BLaER1 treated with 17β-estradiol and CSF1 and Interleukin-3, amounts not matched to agents 10 nM and 100 nM (cell line): ENCODE results near the gene SGPL1.

ENCODE experiments used
- H3K27ac ChIP-seq, 11 experiments: shearing (Covaris generic); formaldehyde crosslinking; 2 replicates each; pipeline ENCODE4 v1.8.1; 2022
- H3K27me3 ChIP-seq, 11 experiments: shearing (Covaris generic); formaldehyde crosslinking; 2 replicates each; pipeline ENCODE4 v1.8.1; 2022
- H3K36me3 ChIP-seq, 11 experiments: shearing (Covaris generic); formaldehyde crosslinking; 2 replicates each; pipeline ENCODE4 v1.8.1; 2022
- H3K4me1 ChIP-seq, 10 experiments: shearing (Covaris generic); formaldehyde crosslinking; 2 replicates each; pipeline ENCODE4 v1.8.1; 2022
- H3K4me2 ChIP-seq, 11 experiments: shearing (Covaris generic); formaldehyde crosslinking; 2 replicates each; pipeline ENCODE4 v1.8.1; 2022
- H3K4me3 ChIP-seq, 10 experiments: shearing (Covaris generic); formaldehyde crosslinking; 2 replicates each; pipeline ENCODE4 v1.8.1; 2022
- H3K9ac ChIP-seq, 11 experiments: shearing (Covaris generic); formaldehyde crosslinking; 2 replicates each; pipeline ENCODE4 v1.8.1; 2022
- H3K9me3 ChIP-seq, 11 experiments: shearing (Covaris generic); formaldehyde crosslinking; replicated peaks in 1 of 11; 2 replicates each; pipeline ENCODE4 v1.8.1; 2022
- H4K20me1 ChIP-seq, 11 experiments: shearing (Covaris generic); formaldehyde crosslinking; 2 replicates each; pipeline ENCODE4 v1.8.1; 2022
- Cebpa-rat ChIP-seq, 11 experiments: shearing (Covaris generic); IDR thresholded peaks; 2 replicates each; pipeline ENCODE4 v1.8.1; 2022

Gene SGPL1

DNA sequence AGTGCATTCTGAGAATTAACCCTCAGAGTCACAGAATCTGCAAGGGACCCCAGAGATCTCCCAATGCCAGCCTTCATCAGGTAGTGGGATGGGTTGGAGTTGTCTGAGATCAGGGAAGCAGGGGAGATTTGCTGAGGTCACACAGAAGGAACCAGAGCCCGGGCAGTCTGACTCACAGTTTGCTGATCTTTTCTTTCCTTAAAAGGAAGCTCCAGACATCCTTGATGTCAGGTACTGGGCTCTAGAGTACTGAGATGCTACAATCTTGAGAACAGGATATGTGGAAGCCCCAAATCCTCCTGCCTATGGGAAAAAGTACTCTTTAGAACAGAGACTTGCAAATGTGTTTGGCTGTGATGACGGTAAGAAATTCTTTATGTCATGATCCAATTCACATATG lies 31.3 kb upstream of the SGPL1 start:
- Histone ChIP-seq H3K4me2 (peak overlapping the region in 10 of 11 experiments; percentile 63 to 91 (median 74); a peak in 18 of 22 replicates), H3K27ac (peak overlapping the region in 3 of 11 experiments; percentile 29 to 57 (median 55); a peak in 3 of 22 replicates), H3K36me3 (no peaks in the 10 kb centered on the region), H4K20me1 (no peaks in the 10 kb centered on the region), H3K4me1 (peaks cover 40 to 77% (median 61%) of the 10 kb centered on the region in 10 experiments), H3K9ac (no peak overlapping the region; a peak in 1 of 22 replicates), H3K4me3 (no peak overlapping the region), H3K9me3 (no peaks in the 10 kb centered on the region), H3K27me3 (no peaks in the 10 kb centered on the region)
- no peak for TF ChIP-seq Cebpa-rat (IDR thresholded peaks at IDR 0.05)

- Histone ChIP-seq H4K20me1 (no peaks in the 10 kb centered on the region), H3K36me3 (no peaks in the 10 kb centered on the region), H3K27me3 (no peaks in the 10 kb centered on the region), H3K4me1 (peaks cover 36 to 70% (median 54%) of the 10 kb centered on the region in 10 experiments), H3K9me3 (no peaks in the 10 kb centered on the region), H3K27ac (peak within 1 kb of the TSS in 9 of 11 experiments; percentile 29 to 65 (median 50); a peak in 15 of 22 replicates), H3K4me3 (peak within 1 kb of the TSS in 2 of 10 experiments; percentile 22 to 28; a peak in 2 of 20 replicates), H3K9ac (peak within 1 kb of the TSS in 8 of 11 experiments; percentile 2 to 46 (median 16); a peak in 12 of 22 replicates), H3K4me2 (peak within 1 kb of the TSS; percentile 63 to 91 (median 74))
- TF ChIP-seq Cebpa-rat (IDR thresholded peaks at IDR 0.05) = no peak
Measured at GRCh38 chr10:70785190-70785589, 30.6 kb upstream of the SGPL1 start, which contains the start of gene TBATA. Gene TBATA (minus strand): TSS chr10:70785377. CDS start chr10:70783379, 1,998 bp downstream.

- H4K20me1 ChIP-seq = no peaks in the 10 kb centered on the region
- H3K27ac ChIP-seq = peak overlapping the region in 7 of 11 experiments; percentile 21 to 50 (median 30); a peak in 12 of 22 replicates
- peak overlapping the region in 2 of 11 experiments; percentile 32 to 39; a peak in 4 of 22 replicates for H3K9ac ChIP-seq
- peaks cover 36 to 66% (median 51%) of the 10 kb centered on the region in 10 experiments for H3K4me1 ChIP-seq
- H3K4me3 ChIP-seq = no peak overlapping the region
- no peaks in the 10 kb centered on the region for H3K27me3 ChIP-seq
- peak overlapping the region in 10 of 11 experiments; percentile 22 to 91 (median 72); a peak in 19 of 22 replicates for H3K4me2 ChIP-seq
- no peaks in the 10 kb centered on the region for H3K9me3 ChIP-seq
- no peaks in the 10 kb centered on the region for H3K36me3 ChIP-seq
- TF ChIP-seq Cebpa-rat (IDR thresholded peaks at IDR 0.05) = no peak
Measured at GRCh38 chr10:70786799-70787415, 28.8 kb upstream of the SGPL1 start.

GRCh38 chr10:70791386-70792039 lies 24.2 kb upstream of the SGPL1 start:
- H4K20me1 ChIP-seq = no peaks in the 10 kb centered on the region
- no peak for TF ChIP-seq Cebpa-rat (IDR thresholded peaks at IDR 0.05)
- peaks cover 0 to 5% (median 0%) of the 10 kb centered on the region in 11 experiments; a peak in 1 of 22 replicates for H3K9me3 ChIP-seq
- H3K4me1 ChIP-seq = peaks cover 4 to 20% (median 8%) of the 10 kb centered on the region in 10 experiments; a peak in 19 of 20 replicates
- no peaks in the 10 kb centered on the region for H3K27me3 ChIP-seq
- H3K9ac ChIP-seq = no peak overlapping the region
- no peak overlapping the region for H3K27ac ChIP-seq
- no peak overlapping the region for H3K4me3 ChIP-seq
- H3K36me3 ChIP-seq = no peaks in the 10 kb centered on the region
- peak overlapping the region in 6 of 11 experiments; percentile 12 to 55 (median 30); a peak in 8 of 22 replicates for H3K4me2 ChIP-seq

- H3K9ac ChIP-seq = no peak overlapping the region
- H3K4me1 ChIP-seq = peaks cover 0 to 38% (median 21%) of the 10 kb centered on the region in 10 experiments; a peak in 14 of 20 replicates
- no peaks in the 10 kb centered on the region for H4K20me1 ChIP-seq
- peaks cover 0 to 33% (median 3%) of the 10 kb centered on the region in 11 experiments; a peak in 11 of 22 replicates for H3K9me3 ChIP-seq
- no peaks in the 10 kb centered on the region for H3K36me3 ChIP-seq
- no peaks in the 10 kb centered on the region for H3K27me3 ChIP-seq
- no peak overlapping the region for H3K4me3 ChIP-seq
- H3K27ac ChIP-seq = no peak overlapping the region
- no peak overlapping the region for H3K4me2 ChIP-seq
- no peak for TF ChIP-seq Cebpa-rat (IDR thresholded peaks at IDR 0.05)
Measured at GRCh38 chr10:70795613-70796012, 20.1 kb upstream of the SGPL1 start.

DNA sequence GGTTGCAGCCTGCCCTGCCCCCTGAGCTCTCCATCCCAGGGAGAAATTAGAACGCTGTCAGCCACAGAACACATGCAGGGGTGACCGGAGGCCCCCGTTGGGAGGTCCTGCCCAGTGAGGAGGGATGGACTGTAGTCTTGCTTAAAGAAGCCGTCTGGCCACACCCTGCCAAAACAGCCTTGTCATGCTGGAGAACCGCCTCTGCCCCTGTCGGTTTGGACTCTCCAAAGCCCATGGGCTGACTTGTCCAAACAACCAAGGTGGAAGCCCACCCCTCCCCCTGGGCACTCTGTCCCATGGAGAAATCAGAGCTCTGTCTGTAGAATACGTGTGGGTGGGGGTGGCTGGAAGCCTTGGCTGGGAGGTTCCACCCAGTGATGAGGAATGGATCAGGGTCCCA lies 17.9 kb upstream of the SGPL1 start:
- no peaks in the 10 kb centered on the region for H3K36me3 ChIP-seq
- H3K4me1 ChIP-seq = peaks cover 0 to 31% (median 20%) of the 10 kb centered on the region in 10 experiments; a peak in 14 of 20 replicates
- no peak overlapping the region for H3K4me3 ChIP-seq
- H3K9ac ChIP-seq = no peak overlapping the region
- peaks cover 0 to 33% (median 3%) of the 10 kb centered on the region in 11 experiments; a peak in 11 of 22 replicates for H3K9me3 ChIP-seq
- H3K4me2 ChIP-seq = peak overlapping the region in 6 of 11 experiments; percentile 62 to 73 (median 68); a peak in 12 of 22 replicates
- no peaks in the 10 kb centered on the region for H3K27me3 ChIP-seq
- H4K20me1 ChIP-seq = no peaks in the 10 kb centered on the region
- no peak for TF ChIP-seq Cebpa-rat (IDR thresholded peaks at IDR 0.05)
- H3K27ac ChIP-seq = peak overlapping the region in 5 of 11 experiments; percentile 10 to 52 (median 34); a peak in 6 of 22 replicates

GRCh38 chr10:70799124-70799523 lies 16.6 kb upstream of the SGPL1 start:
- no peaks in the 10 kb centered on the region for H3K27me3 ChIP-seq
- peak overlapping the region in 3 of 11 experiments; percentile 11 to 40 (median 27); a peak in 4 of 22 replicates for H3K9ac ChIP-seq
- H3K27ac ChIP-seq = peak overlapping the region in 6 of 11 experiments; percentile 34 to 57 (median 50); a peak in 10 of 22 replicates
- H4K20me1 ChIP-seq = no peaks in the 10 kb centered on the region
- peaks cover 0 to 31% (median 20%) of the 10 kb centered on the region in 10 experiments; a peak in 14 of 20 replicates for H3K4me1 ChIP-seq
- no peak overlapping the region; a peak in 3 of 20 replicates for H3K4me3 ChIP-seq
- peaks cover 0 to 33% (median 3%) of the 10 kb centered on the region in 11 experiments; a peak in 11 of 22 replicates for H3K9me3 ChIP-seq
- peak in 9 of 11 experiments; percentile 10 to 85 (median 75); a peak in 15 of 22 replicates for TF ChIP-seq Cebpa-rat (IDR thresholded peaks at IDR 0.05)
- peak overlapping the region in 9 of 11 experiments; percentile 16 to 73 (median 67); a peak in 16 of 22 replicates for H3K4me2 ChIP-seq
- H3K36me3 ChIP-seq = no peaks in the 10 kb centered on the region

GRCh38 chr10:70801854-70802253 lies 13.9 kb upstream of the SGPL1 start:
- H4K20me1 ChIP-seq = no peaks in the 10 kb centered on the region
- no peaks in the 10 kb centered on the region for H3K27me3 ChIP-seq
- H3K4me3 ChIP-seq = no peak overlapping the region
- peaks cover 0 to 33% (median 0%) of the 10 kb centered on the region in 11 experiments; a peak in 11 of 22 replicates for H3K9me3 ChIP-seq
- no peak overlapping the region for H3K27ac ChIP-seq
- H3K4me1 ChIP-seq = peaks cover 0 to 31% (median 21%) of the 10 kb centered on the region in 10 experiments; a peak in 14 of 20 replicates
- no peak overlapping the region for H3K4me2 ChIP-seq
- H3K36me3 ChIP-seq = no peaks in the 10 kb centered on the region
- TF ChIP-seq Cebpa-rat (IDR thresholded peaks at IDR 0.05) = no peak
- no peak overlapping the region for H3K9ac ChIP-seq
